Activated CD4-positive, alpha-beta T cell treated with anti-CD3 and anti-CD28 coated beads, Interleukin-2, amount 10 ng/mL, durations not matched to agents 24 days and 14 days (primary cell): ENCODE measurements around the gene HMGN5. TPM values are rescaled to one million over a fixed set of nuclear protein-coding genes. Genes with fewer than 3 reads are reported as not detected.

ENCODE experiments used
- DNase-seq: peaks from one replicate; pipeline ENCODE4 v3.0.0; 2022
- H3K27ac Mint-ChIP-seq: one replicate; pipeline ENCODE4 v1.8.0; 2022; ENCODE audit warnings: mild to moderate bottlenecking, mixed read lengths
- H3K27me3 Mint-ChIP-seq: one replicate; pipeline ENCODE4 v1.8.0; 2022; ENCODE audit warnings: mixed read lengths
- H3K36me3 Mint-ChIP-seq: one replicate; pipeline ENCODE4 v1.8.0; 2022; ENCODE audit warnings: low read depth, mild to moderate bottlenecking, mixed read lengths
- H3K4me1 Mint-ChIP-seq: one replicate; pipeline ENCODE4 v1.8.0; 2021; ENCODE audit warnings: mixed read lengths
- H3K4me3 Mint-ChIP-seq: one replicate; pipeline ENCODE4 v1.8.0; 2022; ENCODE audit warnings: mild to moderate bottlenecking, moderate library complexity, mixed read lengths
- H3K9me3 Mint-ChIP-seq: one replicate; pipeline ENCODE4 v1.8.0; 2021; ENCODE audit warnings: mixed read lengths
- intact Hi-C: fragments of 100-400 bp; cut with micrococcal nuclease; formaldehyde crosslinking; loops from one replicate; pipeline ENCODE4 v1.15.1; 2023
- total RNA-seq: library from RNA; stranded (reverse); gene quantifications from 2 replicates; pipeline ENCODE4 v1.2.3, GENCODE V29; 2022

HMGN5 gene
- total RNA-seq, 1 donor from 2014 or later = 1.5 TPM

GRCh38 chrX:81202456-81202819 is 725 bp upstream of the HMGN5 start:
- Mint-ChIP-seq H3K9me3 (no peaks in the 10 kb centered on the region), H3K4me3 (peak overlapping the region; percentile 91), H3K27me3 (no peaks in the 10 kb centered on the region), H3K27ac (peak overlapping the region; percentile 95), H3K36me3 (peaks cover 8% of the 10 kb centered on the region), H3K4me1 (peaks cover 29% of the 10 kb centered on the region)
- peak; percentile 57 for DNase-seq
- intact Hi-C loops = loop anchor here (2.0 to 10.0 kb wide), 3 partner anchors 62 to 1835 kb away; partner anchors contain the start of genes BRWD3 and ITM2A

GRCh38 chrX:81201071-81201470 is 642 bp downstream of the HMGN5 start:
- H3K27me3 Mint-ChIP-seq = no peaks in the 10 kb centered on the region
- peak overlapping the region; percentile 95 for H3K27ac Mint-ChIP-seq
- H3K36me3 Mint-ChIP-seq = peaks cover 8% of the 10 kb centered on the region
- peaks cover 23% of the 10 kb centered on the region for H3K4me1 Mint-ChIP-seq
- intact Hi-C loops = loop anchor here (1.0 to 10.0 kb wide), 3 partner anchors 64 to 1834 kb away; partner anchors contain the start of gene ITM2A
- H3K4me3 Mint-ChIP-seq = peak overlapping the region; percentile 91
- DNase-seq = no peak
- H3K9me3 Mint-ChIP-seq = no peaks in the 10 kb centered on the region

GRCh38 chrX:81195712-81196111 is 6.0 kb downstream of the HMGN5 start:
- Mint-ChIP-seq H3K9me3 (no peaks in the 10 kb centered on the region), H3K4me3 (no peak overlapping the region), H3K36me3 (no peaks in the 10 kb centered on the region), H3K27ac (no peak overlapping the region), H3K27me3 (no peaks in the 10 kb centered on the region), H3K4me1 (peaks cover 2% of the 10 kb centered on the region)
- peak; percentile 86 for DNase-seq
- intact Hi-C loops = no loop called here

- no peaks in the 10 kb centered on the region for H3K36me3 Mint-ChIP-seq
- no peaks in the 10 kb centered on the region for H3K9me3 Mint-ChIP-seq
- H3K4me1 Mint-ChIP-seq = peaks cover 2% of the 10 kb centered on the region
- no peaks in the 10 kb centered on the region for H3K27me3 Mint-ChIP-seq
- intact Hi-C loops = no loop called here
- H3K27ac Mint-ChIP-seq = no peak overlapping the region
- no peak overlapping the region for H3K4me3 Mint-ChIP-seq
- no peak for DNase-seq
Observed at GRCh38 chrX:81195259-81195658, 6.5 kb downstream of the HMGN5 start.

GRCh38 chrX:81174286-81174685 is 27.4 kb downstream of the HMGN5 start:
- no peaks in the 10 kb centered on the region for H3K27me3 Mint-ChIP-seq
- H3K9me3 Mint-ChIP-seq = no peaks in the 10 kb centered on the region
- H3K4me3 Mint-ChIP-seq = no peak overlapping the region
- intact Hi-C loops = loop anchor here (1.0 kb wide), 1 partner anchor 203 kb away; no protein-coding TSS in a partner anchor
- no peaks in the 10 kb centered on the region for H3K36me3 Mint-ChIP-seq
- H3K4me1 Mint-ChIP-seq = no peaks in the 10 kb centered on the region
- DNase-seq = no peak
- no peak overlapping the region for H3K27ac Mint-ChIP-seq

DNA sequence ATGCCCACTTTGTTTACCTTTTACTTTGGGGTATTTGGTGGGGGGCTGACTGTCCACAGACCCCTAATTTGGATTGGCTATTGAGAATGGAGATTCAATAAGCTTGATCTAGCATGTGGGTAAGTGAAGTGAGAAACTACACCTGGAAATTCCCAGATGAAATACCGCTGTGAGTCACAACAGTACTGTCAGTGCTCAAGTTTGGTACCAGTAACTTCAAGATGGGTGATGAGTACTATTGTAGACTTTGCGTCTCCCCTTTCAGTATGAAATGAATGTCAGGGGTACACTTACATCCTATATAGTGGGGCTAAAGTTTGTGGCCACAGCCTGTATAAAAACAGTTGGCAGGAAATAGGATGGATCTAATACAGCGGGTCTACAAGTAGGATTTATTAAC is 33.3 kb downstream of the HMGN5 start:
- intact Hi-C loops = no loop called here
- DNase-seq = no peak
- Mint-ChIP-seq H3K36me3 (no peaks in the 10 kb centered on the region), H3K4me1 (no peaks in the 10 kb centered on the region), H3K9me3 (no peaks in the 10 kb centered on the region), H3K4me3 (no peak overlapping the region), H3K27ac (no peak overlapping the region), H3K27me3 (no peaks in the 10 kb centered on the region)

DNA sequence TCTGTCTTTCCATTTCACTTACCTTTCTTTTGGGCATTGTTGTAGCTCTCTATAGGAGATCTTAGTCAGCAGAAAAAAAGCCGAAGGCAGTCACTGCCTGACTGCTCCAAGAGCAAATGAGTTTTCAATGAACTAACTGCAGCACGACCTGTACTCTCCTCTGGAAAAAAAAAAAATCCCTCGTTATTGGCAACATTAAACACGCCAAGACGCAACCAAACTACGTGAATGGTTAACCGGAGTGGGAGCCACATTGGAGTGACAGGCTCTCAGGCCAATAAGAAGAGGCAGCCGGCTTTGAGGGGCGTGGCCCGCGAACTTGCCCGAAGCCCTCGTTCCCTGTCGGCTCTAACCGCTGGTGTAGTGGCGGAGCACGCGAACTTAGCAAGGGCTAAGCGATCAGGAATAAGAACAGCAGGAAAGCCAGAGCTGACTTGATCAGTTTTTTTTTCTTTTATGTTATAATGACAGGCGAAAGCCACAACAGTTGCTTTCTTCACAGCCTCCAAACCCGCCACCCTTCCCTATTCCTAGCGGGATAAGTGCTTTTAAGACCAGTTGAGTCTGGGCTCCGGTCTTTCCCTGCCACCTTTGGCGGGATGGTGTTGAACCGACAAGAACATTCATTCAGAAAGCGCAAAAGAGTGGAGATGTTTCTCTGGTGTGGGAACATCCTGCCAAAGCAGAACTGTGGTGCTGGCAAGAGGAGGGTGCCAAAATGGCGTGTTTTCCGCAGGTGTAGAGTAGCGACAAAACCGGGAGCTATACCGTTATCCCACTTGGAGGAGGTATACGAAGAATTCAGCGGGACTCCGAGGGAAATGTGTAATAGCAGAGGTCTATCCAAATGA is 80.0 kb downstream of the HMGN5 start:
- intact Hi-C loops = loop anchor here (1.0 to 2.0 kb wide), 3 partner anchors 80 to 312 kb away; partner anchors contain the start of genes BRWD3 and HMGN5
- Mint-ChIP-seq H3K36me3 (no peaks in the 10 kb centered on the region), H3K9me3 (no peaks in the 10 kb centered on the region), H3K4me3 (peak overlapping the region; percentile 89), H3K27me3 (peaks cover 14% of the 10 kb centered on the region), H3K4me1 (peaks cover 9% of the 10 kb centered on the region), H3K27ac (peak overlapping the region; percentile 87)
- DNase-seq = peak; percentile 96

GRCh38 chrX:81120936-81121371 is 80.8 kb downstream of the HMGN5 start:
- intact Hi-C loops = loop anchor here (1.0 to 2.0 kb wide), 3 partner anchors 80 to 312 kb away; partner anchors contain the start of genes BRWD3 and HMGN5
- H3K4me3 Mint-ChIP-seq = peak overlapping the region; percentile 89
- peaks cover 9% of the 10 kb centered on the region for H3K4me1 Mint-ChIP-seq
- peak; percentile 74 for DNase-seq
- peak overlapping the region; percentile 87 for H3K27ac Mint-ChIP-seq
- no peaks in the 10 kb centered on the region for H3K36me3 Mint-ChIP-seq
- H3K27me3 Mint-ChIP-seq = peaks cover 14% of the 10 kb centered on the region
- no peaks in the 10 kb centered on the region for H3K9me3 Mint-ChIP-seq

DNA sequence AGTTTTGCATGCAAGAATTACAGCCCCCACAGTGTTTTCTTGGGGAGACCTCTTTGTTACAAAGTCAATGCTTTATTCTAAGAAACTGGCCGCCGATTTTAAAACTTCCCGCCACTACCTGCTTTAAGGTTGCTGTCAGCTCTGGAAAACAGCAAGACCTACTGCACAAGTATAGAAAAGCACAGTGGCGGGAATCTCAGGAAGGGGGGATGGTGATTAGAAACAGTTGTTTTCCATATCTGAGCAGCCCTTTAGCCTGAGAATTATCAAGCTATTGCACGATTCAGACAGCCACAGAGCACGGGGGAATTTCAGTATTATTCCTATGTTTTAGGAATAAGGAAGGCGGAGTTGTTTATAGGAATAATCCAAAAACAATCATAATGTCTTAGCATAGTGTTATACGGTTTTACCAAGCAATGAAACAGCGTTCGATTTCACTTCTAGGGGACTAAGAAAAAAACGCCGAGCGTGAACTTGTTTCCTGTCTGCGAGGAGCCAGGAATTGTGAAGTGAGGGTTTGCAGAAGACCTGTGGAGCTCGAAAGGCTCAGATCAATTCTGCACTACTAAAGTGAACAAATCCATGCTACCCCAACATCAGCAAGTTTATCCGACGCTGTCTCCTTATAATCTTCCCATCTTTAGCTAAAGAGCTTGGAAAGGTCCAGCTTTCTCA is 81.3 kb downstream of the HMGN5 start:
- H3K27ac Mint-ChIP-seq = no peak overlapping the region
- peak overlapping the region; percentile 89 for H3K4me3 Mint-ChIP-seq
- peaks cover 9% of the 10 kb centered on the region for H3K4me1 Mint-ChIP-seq
- H3K27me3 Mint-ChIP-seq = peaks cover 14% of the 10 kb centered on the region
- no peak for DNase-seq
- no peaks in the 10 kb centered on the region for H3K9me3 Mint-ChIP-seq
- no peaks in the 10 kb centered on the region for H3K36me3 Mint-ChIP-seq
- intact Hi-C loops = loop anchor here (2.0 kb wide), 1 partner anchor 244 kb away; no protein-coding TSS in a partner anchor

GRCh38 chrX:81114757-81115156 is 87.0 kb downstream of the HMGN5 start:
- Mint-ChIP-seq H3K27ac (no peak overlapping the region), H3K9me3 (no peaks in the 10 kb centered on the region), H3K27me3 (no peaks in the 10 kb centered on the region), H3K4me3 (no peak overlapping the region), H3K36me3 (no peaks in the 10 kb centered on the region), H3K4me1 (peaks cover 2% of the 10 kb centered on the region)
- intact Hi-C loops = no loop called here
- no peak for DNase-seq

GRCh38 chrX:81110286-81110685 is 91.4 kb downstream of the HMGN5 start:
- Mint-ChIP-seq H3K9me3 (no peaks in the 10 kb centered on the region), H3K36me3 (no peaks in the 10 kb centered on the region), H3K27me3 (no peaks in the 10 kb centered on the region), H3K27ac (no peak overlapping the region), H3K4me1 (no peaks in the 10 kb centered on the region), H3K4me3 (no peak overlapping the region)
- intact Hi-C loops = no loop called here
- no peak for DNase-seq

GRCh38 chrX:81082649-81083048 is 119.1 kb downstream of the HMGN5 start:
- no peak overlapping the region for H3K27ac Mint-ChIP-seq
- intact Hi-C loops = no loop called here
- no peaks in the 10 kb centered on the region for H3K27me3 Mint-ChIP-seq
- peaks cover 5% of the 10 kb centered on the region for H3K9me3 Mint-ChIP-seq
- no peaks in the 10 kb centered on the region for H3K4me1 Mint-ChIP-seq
- H3K4me3 Mint-ChIP-seq = no peak overlapping the region
- H3K36me3 Mint-ChIP-seq = no peaks in the 10 kb centered on the region
- no peak for DNase-seq
